K562 (cell line): Measurements from ENCODE around the gene RASSF1. TPM values are rescaled to one million over a fixed set of nuclear protein-coding genes. Genes with fewer than 3 reads are reported as not detected.

Experiments used
- CREM ChIP-seq: IDR thresholded peaks from 2 replicates; pipeline ENCODE4 v1.6.1; 2014; ENCODE audit warnings: antibody characterized with exemption, low read depth
- CTBP1 ChIP-seq: fragments of 450-650 bp; IDR thresholded peaks from 2 replicates; pipeline ENCODE4 v1.6.1; 2016; ENCODE audit warnings: borderline replicate concordance
- CXXC5 ChIP-seq: fragments of 250-450 bp; sonication (Bioruptor Pico); IDR thresholded peaks from 2 replicates; pipeline ENCODE4 v1.8.0; 2022; ENCODE audit warnings: inconsistent platforms, mild to moderate bottlenecking, moderate library complexity
- FIP1L1 ChIP-seq: fragments of 200-400 bp; formaldehyde crosslinking; IDR thresholded peaks from 2 replicates; pipeline ENCODE4 v1.6.1; 2018; ENCODE audit warnings: mild to moderate bottlenecking, low read depth, low read length; ENCODE audit not compliant: poor library complexity, severe bottlenecking
- HCFC1 ChIP-seq: IDR thresholded peaks from 2 replicates; pipeline ENCODE4 v1.6.1; 2012; ENCODE audit warnings: low read depth, low read length, improper control_type of control experiment
- MYC ChIP-seq, 2 experiments: fragments of 250-450 bp in 1 of 2; sonication (Bioruptor Pico) in 1 of 2; IDR thresholded peaks; 2 replicates each; pipeline versions ENCODE4 v1.5.1 to v1.6.1; 2012 to 2021; ENCODE audit warnings: low read depth in 2 of 2, borderline replicate concordance in 1 of 2, improper control_type of control experiment in 1 of 2, low read length in 1 of 2, mild to moderate bottlenecking in 1 of 2, moderate library complexity in 1 of 2
- NCOA2 ChIP-seq, 2 experiments: fragments of 450-650 bp; IDR thresholded peaks; 2 replicates each; pipeline ENCODE4 v1.6.1; 2018; ENCODE audit warnings: mild to moderate bottlenecking in 2 of 2, moderate library complexity in 1 of 2; ENCODE audit not compliant: partially characterized antibody in 2 of 2
- POLR2G ChIP-seq: fragments of 200-400 bp; formaldehyde crosslinking; IDR thresholded peaks from 2 replicates; pipeline ENCODE4 v1.6.1; 2017; ENCODE audit warnings: low read depth, mild to moderate bottlenecking, antibody characterized with exemption, low read length, moderate library complexity
- SIRT6 ChIP-seq: IDR thresholded peaks from one replicate; pipeline ENCODE4 v1.6.1; 2012; ENCODE audit warnings: low read depth, mild to moderate bottlenecking, control low read depth, inconsistent platforms, low read length, moderate library complexity
- SMAD4 ChIP-seq: fragments of 250-450 bp; sonication (Bioruptor Pico); conservative IDR thresholded peaks from 2 replicates; pipeline ENCODE4 v1.8.0; 2021; ENCODE audit warnings: inconsistent platforms, mild to moderate bottlenecking, moderate library complexity
- TAF9B ChIP-seq: fragments of 450-650 bp; IDR thresholded peaks from 2 replicates; pipeline ENCODE4 v1.6.1; 2018; ENCODE audit warnings: mild to moderate bottlenecking; ENCODE audit not compliant: partially characterized antibody
- XRCC3 ChIP-seq: fragments of 450-650 bp; IDR thresholded peaks from 2 replicates; pipeline ENCODE4 v1.6.1; 2017; ENCODE audit warnings: mild to moderate bottlenecking, moderate library complexity
- XRCC4 ChIP-seq: IDR thresholded peaks from one replicate; pipeline ENCODE4 v1.6.1; 2011; ENCODE audit not compliant: insufficient read depth, insufficient read length; ENCODE audit errors: extremely low read depth
- ZBTB5 ChIP-seq: fragments of 450-650 bp; IDR thresholded peaks from 2 replicates; pipeline ENCODE4 v1.6.1; 2017; ENCODE audit warnings: antibody characterized with exemption
- ZBTB7A ChIP-seq: IDR thresholded peaks from 2 replicates; pipeline ENCODE4 v1.6.1; 2011; ENCODE audit warnings: low read depth, mild to moderate bottlenecking, low read length, moderate library complexity, borderline replicate concordance; ENCODE audit not compliant: control insufficient read depth
- ZNF24 ChIP-seq: fragments of 450-650 bp; IDR thresholded peaks from 2 replicates; pipeline ENCODE4 v1.6.1; 2016
- polyA plus RNA-seq, 8 experiments: library from polyadenylated mRNA; depleted of rRNA in 4 of 8; stranded (reverse) in 5 of 8; unstranded in 3 of 8; fragments of >200 nt; fragmentation: Nextera tagmentation in 2 of 8; fragmentation: Illumina TruSeq in 1 of 8; extraction: Ambion mirVana in 2 of 8; extraction: Trizol in 1 of 8; gene quantifications; 2 replicates each; pipeline versions ENCODE4 v1.2.1 to v1.2.3, GENCODE V29; 2011 to 2014; ENCODE audit warnings: inconsistent platforms in 1 of 8, missing spikeins in 1 of 8
- total RNA-seq, 7 experiments: library from RNA; depleted of rRNA in 6 of 7; stranded (reverse); fragments of >200 nt in 6 of 7; fragmentation: Illumina TruSeq in 2 of 7; extraction: Trizol in 2 of 7; gene quantifications; 2 replicates each; pipeline versions ENCODE4 v1.2.1 to v1.2.3, GENCODE V29; 2011 to 2021; ENCODE audit warnings: low replicate concordance in 1 of 7
- TF ChIP-seq, protein P1 (sequence below): fragments of 250-450 bp; sonication (Bioruptor Pico); IDR thresholded peaks from 2 replicates; pipeline ENCODE4 v1.4.0; 2020
- TF ChIP-seq, protein P2 (sequence below): sonication (generic); formaldehyde crosslinking; IDR thresholded peaks from 2 replicates; pipeline ENCODE4 v1.8.0; 2022; ENCODE audit warnings: mild to moderate bottlenecking, missing genetic modification reagents

Gene RASSF1
- total and polyA plus RNA-seq, 9 of the 15 experiments (the other 6 are each of a cell fraction or from before 2014, with no cell fraction given) = 3.6 to 57.1 (median 24.6) TPM

- TF ChIP-seq ZBTB5 (no peak), CREM (peak; percentile 91), XRCC4 (no peak), HCFC1 (peak; percentile 54), FIP1L1 (peak; percentile 52), CTBP1 (peak; percentile 64), SIRT6 (no peak), XRCC3 (no peak), MYC (IDR thresholded peaks at IDR 0.05; ENCODE audit: low read depth, low read length) (peak; percentile 32; the same call in 1 of the 2 replicates), MYC (CRISPR knock-in tag; IDR thresholded peaks at IDR 0.05; ENCODE audit: borderline replicate concordance, low read depth) (0 out of 2 replicates have a peak, but pooled peaks have one; percentile 61), NCOA2 (IDR thresholded peaks at IDR 0.05; ENCODE audit: partially characterized antibody in 2 of 2) (no peak), POLR2G (peak; percentile 88), SMAD4 (peak; percentile 80; the same call in 1 of the 2 replicates), ZBTB7A (peak; percentile 76; the same call in 1 of the 2 replicates), ZNF24 (peak; percentile 58; the same call in 1 of the 2 replicates), TAF9B (peak; percentile 18), CXXC5 (CRISPR knock-in tag) (peak; percentile 88; the same call in 1 of the 2 replicates)
- TF ChIP-seq, protein P1, sequence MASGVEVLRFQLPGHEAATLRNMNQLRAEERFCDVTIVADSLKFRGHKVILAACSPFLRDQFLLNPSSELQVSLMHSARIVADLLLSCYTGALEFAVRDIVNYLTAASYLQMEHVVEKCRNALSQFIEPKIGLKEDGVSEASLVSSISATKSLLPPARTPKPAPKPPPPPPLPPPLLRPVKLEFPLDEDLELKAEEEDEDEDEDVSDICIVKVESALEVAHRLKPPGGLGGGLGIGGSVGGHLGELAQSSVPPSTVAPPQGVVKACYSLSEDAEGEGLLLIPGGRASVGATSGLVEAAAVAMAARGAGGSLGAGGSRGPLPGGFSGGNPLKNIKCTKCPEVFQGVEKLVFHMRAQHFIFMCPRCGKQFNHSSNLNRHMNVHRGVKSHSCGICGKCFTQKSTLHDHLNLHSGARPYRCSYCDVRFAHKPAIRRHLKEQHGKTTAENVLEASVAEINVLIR = peak; percentile 64; the same call in 1 of the 2 replicates
- TF ChIP-seq, protein P2, sequence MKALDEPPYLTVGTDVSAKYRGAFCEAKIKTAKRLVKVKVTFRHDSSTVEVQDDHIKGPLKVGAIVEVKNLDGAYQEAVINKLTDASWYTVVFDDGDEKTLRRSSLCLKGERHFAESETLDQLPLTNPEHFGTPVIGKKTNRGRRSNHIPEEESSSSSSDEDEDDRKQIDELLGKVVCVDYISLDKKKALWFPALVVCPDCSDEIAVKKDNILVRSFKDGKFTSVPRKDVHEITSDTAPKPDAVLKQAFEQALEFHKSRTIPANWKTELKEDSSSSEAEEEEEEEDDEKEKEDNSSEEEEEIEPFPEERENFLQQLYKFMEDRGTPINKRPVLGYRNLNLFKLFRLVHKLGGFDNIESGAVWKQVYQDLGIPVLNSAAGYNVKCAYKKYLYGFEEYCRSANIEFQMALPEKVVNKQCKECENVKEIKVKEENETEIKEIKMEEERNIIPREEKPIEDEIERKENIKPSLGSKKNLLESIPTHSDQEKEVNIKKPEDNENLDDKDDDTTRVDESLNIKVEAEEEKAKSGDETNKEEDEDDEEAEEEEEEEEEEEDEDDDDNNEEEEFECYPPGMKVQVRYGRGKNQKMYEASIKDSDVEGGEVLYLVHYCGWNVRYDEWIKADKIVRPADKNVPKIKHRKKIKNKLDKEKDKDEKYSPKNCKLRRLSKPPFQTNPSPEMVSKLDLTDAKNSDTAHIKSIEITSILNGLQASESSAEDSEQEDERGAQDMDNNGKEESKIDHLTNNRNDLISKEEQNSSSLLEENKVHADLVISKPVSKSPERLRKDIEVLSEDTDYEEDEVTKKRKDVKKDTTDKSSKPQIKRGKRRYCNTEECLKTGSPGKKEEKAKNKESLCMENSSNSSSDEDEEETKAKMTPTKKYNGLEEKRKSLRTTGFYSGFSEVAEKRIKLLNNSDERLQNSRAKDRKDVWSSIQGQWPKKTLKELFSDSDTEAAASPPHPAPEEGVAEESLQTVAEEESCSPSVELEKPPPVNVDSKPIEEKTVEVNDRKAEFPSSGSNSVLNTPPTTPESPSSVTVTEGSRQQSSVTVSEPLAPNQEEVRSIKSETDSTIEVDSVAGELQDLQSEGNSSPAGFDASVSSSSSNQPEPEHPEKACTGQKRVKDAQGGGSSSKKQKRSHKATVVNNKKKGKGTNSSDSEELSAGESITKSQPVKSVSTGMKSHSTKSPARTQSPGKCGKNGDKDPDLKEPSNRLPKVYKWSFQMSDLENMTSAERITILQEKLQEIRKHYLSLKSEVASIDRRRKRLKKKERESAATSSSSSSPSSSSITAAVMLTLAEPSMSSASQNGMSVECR = peak; percentile 93
Measured at GRCh38 chr3:50298836-50299637, 41.6 kb downstream of the RASSF1 start, which contains the start of the genes HYAL3 and NAA80 (continued).
